GM18508 (cell line): ENCODE results near the gene OR12D3.
"Not testable (repeated sequence)": the region's sequence is repeated elsewhere in the genome, so short reads cannot be mapped to it uniquely, and the experiment has no call there.

ENCODE experiments used
- ATAC-seq: cut with Tn5 transposase; IDR thresholded peaks from one replicate; pipeline ENCODE4 v1.9.1; 2021; ENCODE audit warnings: moderate number of reproducible peaks; ENCODE audit not compliant: insufficient read depth, unreplicated experiment

The OR12D3 gene

GRCh38 chr6:29375191-29375590 lies at the start of gene OR12D3:
Gene OR12D3, minus strand, starts transcription at chr6:29375291. Its CDS starts 4 bp downstream, at chr6:29375287.
- no peak for ATAC-seq

- ATAC-seq: no peak
These were observed 49.5 kb upstream of the OR12D3 start for GRCh38 chr6:29424575-29424974.

- ATAC-seq: no peak
These were observed 49.1 kb upstream of the OR12D3 start for GRCh38 chr6:29424168-29424567.

- ATAC-seq: no peak
These were observed 44.4 kb upstream of the OR12D3 start for GRCh38 chr6:29419516-29419915.

GRCh38 chr6:29414588-29414987 lies 39.5 kb upstream of the OR12D3 start, which contains the start of gene OR12D1:
Gene OR12D1, plus strand, starts transcription at chr6:29414928.
- no peak for ATAC-seq

- no peak for ATAC-seq
These were observed 28.7 kb upstream of the OR12D3 start for GRCh38 chr6:29403801-29404200.

- no peak for ATAC-seq
These were observed 24.4 kb upstream of the OR12D3 start for GRCh38 chr6:29399525-29399924.

- no peak for ATAC-seq
These were observed 20.2 kb upstream of the OR12D3 start, which contains the start of gene OR12D2 for GRCh38 chr6:29395331-29395730. Gene OR12D2, plus strand, starts transcription at chr6:29395631. Its CDS starts 1,069 bp downstream, at chr6:29396700.

- no peak for ATAC-seq
These were observed 13.4 kb upstream of the OR12D3 start for GRCh38 chr6:29388533-29388932.

- ATAC-seq: no peak
These were observed 912 bp upstream of the OR12D3 start for GRCh38 chr6:29376003-29376402.

GRCh38 chr6:29368765-29369164 lies 6.3 kb downstream of the OR12D3 start, which contains the start of gene OR5V1:
Gene OR5V1, minus strand, starts transcription at chr6:29368865. Its CDS starts 12,670 bp downstream, at chr6:29356195.
- no peak for ATAC-seq

- ATAC-seq: no peak
These were observed 19.5 kb downstream of the OR12D3 start for GRCh38 chr6:29355603-29356002.

GRCh38 chr6:29354980-29355379 lies 20.1 kb downstream of the OR12D3 start:
- ATAC-seq: no peak

GRCh38 chr6:29349348-29349747 lies 25.7 kb downstream of the OR12D3 start:
- ATAC-seq: not testable (repeated sequence)

- no peak for ATAC-seq
These were observed 29.7 kb downstream of the OR12D3 start for GRCh38 chr6:29345380-29345779.

- no peak for ATAC-seq
These were observed 38.8 kb downstream of the OR12D3 start for GRCh38 chr6:29336269-29336668.

GRCh38 chr6:29332676-29333075 lies 42.4 kb downstream of the OR12D3 start:
- no peak for ATAC-seq

- ATAC-seq: no peak
These were observed 49.3 kb downstream of the OR12D3 start for GRCh38 chr6:29325777-29326176.
